ENCODE results near the gene ANKS6. TPM values are rescaled to one million over a fixed set of nuclear protein-coding genes. Genes with fewer than 3 reads are reported as not detected.

ANKS6 gene
- total and polyA plus RNA-seq, 10 of the 15 experiments (the other 5 are each of a cell fraction or from before 2014, with no cell fraction given): 2.0 to 16.2 (median 6.1) TPM

GRCh38 chr9:98826716-98827115 lies 30.4 kb upstream of the ANKS6 start:
- BruUV-seq (replicated peaks): no TSS peak
- POLR2A ChIA-PET: no interaction called here
- FAIRE-seq (no peak), ATAC-seq (no peak), DNase-seq (ENCODE audit: low read depth, low spot score) (no peak)
- H4K20me1 ChIP-seq (ENCODE audit: control insufficient read depth, insufficient read depth): no peaks in the 10 kb centered on the region
- RAD21 ChIA-PET (ENCODE audit: unreplicated experiment): no interaction called here
- no peaks in the 10 kb centered on the region for H3K4me1 ChIP-seq (ENCODE audit: control insufficient read depth, insufficient read depth, low read length)
- no peak overlapping the region for H3K27ac ChIP-seq (ENCODE audit: control insufficient read depth, insufficient read depth)
- H3K27me3 ChIP-seq (replicated peaks in 1 of 2; ENCODE audit: control insufficient read depth in 2 of 2, insufficient read depth in 2 of 2, low read length in 1 of 2): no peaks in the 10 kb centered on the region
- H3K36me3 ChIP-seq (ENCODE audit: control insufficient read depth in 2 of 2, insufficient read depth in 2 of 2, low read length in 1 of 2): no peaks in the 10 kb centered on the region
- in situ Hi-C loops (cut with MboI) (no loop called here), intact Hi-C loops (cut with micrococcal nuclease; ENCODE audit: unreplicated experiment) (no loop called here)
- TF ChIP-seq KLF5 (IDR thresholded peaks at IDR 0.05; ENCODE audit: partially characterized antibody) (no peak), ZNF217 (IDR thresholded peaks at IDR 0.05) (no peak), POLR2AphosphoS2 (IDR thresholded peaks at IDR 0.05; ENCODE audit: low read depth, low read length) (no peak), HDAC2 (IDR thresholded peaks at IDR 0.05) (no peak), IRF4 (IDR thresholded peaks at IDR 0.05; ENCODE audit: low read depth, low read length) (no peak), SRF (IDR thresholded peaks at IDR 0.05; ENCODE audit: low read depth in 2 of 2, low read length in 2 of 2) (no peak), KDM1A (IDR thresholded peaks at IDR 0.05; ENCODE audit: borderline replicate concordance) (no peak), ZBED1 (IDR thresholded peaks at IDR 0.05; ENCODE audit: borderline replicate concordance) (no peak), CHD2 (IDR thresholded peaks at IDR 0.05; ENCODE audit: borderline replicate concordance, low read depth, low read length) (no peak), BRCA1 (IDR thresholded peaks at IDR 0.05; ENCODE audit: low read depth, low read length) (no peak), BCL11A (IDR thresholded peaks at IDR 0.05; ENCODE audit: low read depth, low read length) (no peak), ZSCAN29 (IDR thresholded peaks at IDR 0.05) (no peak), EP300 (IDR thresholded peaks at IDR 0.05; ENCODE audit: borderline replicate concordance in 1 of 2, control insufficient read depth in 1 of 2, low read depth in 2 of 2, low read length in 2 of 2) (no peak), FOXM1 (IDR thresholded peaks at IDR 0.05; ENCODE audit: low read depth, low read length) (no peak), SP1 (IDR thresholded peaks at IDR 0.05; ENCODE audit: low read depth, low read length) (no peak), PKNOX1 (IDR thresholded peaks at IDR 0.05) (no peak), IRF3 (IDR thresholded peaks at IDR 0.05) (no peak), MEF2B (IDR thresholded peaks at IDR 0.05; ENCODE audit: partially characterized antibody, poor library complexity, severe bottlenecking) (no peak), DPF2 (IDR thresholded peaks at IDR 0.05) (no peak)
- TF ChIP-seq, protein P1, sequence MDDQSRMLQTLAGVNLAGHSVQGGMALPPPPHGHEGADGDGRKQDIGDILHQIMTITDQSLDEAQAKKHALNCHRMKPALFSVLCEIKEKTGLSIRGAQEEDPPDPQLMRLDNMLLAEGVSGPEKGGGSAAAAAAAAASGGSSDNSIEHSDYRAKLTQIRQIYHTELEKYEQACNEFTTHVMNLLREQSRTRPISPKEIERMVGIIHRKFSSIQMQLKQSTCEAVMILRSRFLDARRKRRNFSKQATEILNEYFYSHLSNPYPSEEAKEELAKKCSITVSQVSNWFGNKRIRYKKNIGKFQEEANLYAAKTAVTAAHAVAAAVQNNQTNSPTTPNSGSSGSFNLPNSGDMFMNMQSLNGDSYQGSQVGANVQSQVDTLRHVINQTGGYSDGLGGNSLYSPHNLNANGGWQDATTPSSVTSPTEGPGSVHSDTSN (IDR thresholded peaks at IDR 0.05; ENCODE audit: insufficient replicate concordance, low read depth, low read length): no peak
- no peak overlapping the region for H3K9ac ChIP-seq (ENCODE audit: control insufficient read depth, insufficient read depth, low read length)
- no peak overlapping the region for H3K4me3 ChIP-seq
- no peaks in the 10 kb centered on the region for H3K79me2 ChIP-seq (ENCODE audit: control insufficient read depth, insufficient read depth, low read length)
- no peaks in the 10 kb centered on the region for H3K9me3 ChIP-seq (replicated peaks; ENCODE audit: control insufficient read depth, insufficient read depth, low read length)
- CTCF ChIA-PET: no interaction called here
- H3K4me2 ChIP-seq (ENCODE audit: control insufficient read depth, insufficient read depth): no peak overlapping the region
- no peak overlapping the region for H2AFZ ChIP-seq (ENCODE audit: control insufficient read depth, low read depth, low read length)
- 73% methylated on average over 20 of the region's 20 CpGs for WGBS (ENCODE audit: insufficient coverage, insufficient replicate concordance, low lambda C conversion rate, missing lambda C conversion rate)
- SMC1A ChIA-PET (ENCODE audit: uncharacterized antibody, unreplicated experiment): no interaction called here
